C4-2B (cell line): ENCODE data around the gene CARM1.

Experiments used
- ZFX ChIP-seq: fragments of 450-650 bp; IDR thresholded peaks from 2 replicates; pipeline ENCODE4 v1.6.1; 2017
- TF ChIP-seq, protein P1 (sequence below): fragments of 450-650 bp; conservative IDR thresholded peaks from 2 replicates; pipeline ENCODE4 v1.5.1; 2017; ENCODE audit warnings: mild to moderate bottlenecking

DNA sequence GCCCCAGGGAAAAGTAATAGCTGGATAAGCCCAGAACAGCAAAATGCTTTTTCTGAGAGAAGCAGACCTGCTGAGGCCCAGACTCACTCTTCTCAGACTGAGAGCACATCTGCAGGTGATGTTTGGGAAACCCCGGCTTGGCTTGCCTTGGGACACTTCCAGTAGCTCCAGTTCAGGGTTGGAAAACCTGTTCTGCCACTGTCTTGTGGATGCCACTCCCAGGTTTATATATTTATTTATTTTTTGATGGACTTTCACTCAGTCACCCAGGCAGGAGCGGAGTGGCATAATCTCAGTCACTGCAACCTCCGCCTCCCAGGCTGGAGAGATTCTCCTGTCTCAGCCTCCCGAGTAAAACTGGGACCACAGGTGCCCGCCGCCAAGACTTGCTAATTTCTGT lies 81.5 kb downstream of the CARM1 start:
- TF ChIP-seq, protein P1, sequence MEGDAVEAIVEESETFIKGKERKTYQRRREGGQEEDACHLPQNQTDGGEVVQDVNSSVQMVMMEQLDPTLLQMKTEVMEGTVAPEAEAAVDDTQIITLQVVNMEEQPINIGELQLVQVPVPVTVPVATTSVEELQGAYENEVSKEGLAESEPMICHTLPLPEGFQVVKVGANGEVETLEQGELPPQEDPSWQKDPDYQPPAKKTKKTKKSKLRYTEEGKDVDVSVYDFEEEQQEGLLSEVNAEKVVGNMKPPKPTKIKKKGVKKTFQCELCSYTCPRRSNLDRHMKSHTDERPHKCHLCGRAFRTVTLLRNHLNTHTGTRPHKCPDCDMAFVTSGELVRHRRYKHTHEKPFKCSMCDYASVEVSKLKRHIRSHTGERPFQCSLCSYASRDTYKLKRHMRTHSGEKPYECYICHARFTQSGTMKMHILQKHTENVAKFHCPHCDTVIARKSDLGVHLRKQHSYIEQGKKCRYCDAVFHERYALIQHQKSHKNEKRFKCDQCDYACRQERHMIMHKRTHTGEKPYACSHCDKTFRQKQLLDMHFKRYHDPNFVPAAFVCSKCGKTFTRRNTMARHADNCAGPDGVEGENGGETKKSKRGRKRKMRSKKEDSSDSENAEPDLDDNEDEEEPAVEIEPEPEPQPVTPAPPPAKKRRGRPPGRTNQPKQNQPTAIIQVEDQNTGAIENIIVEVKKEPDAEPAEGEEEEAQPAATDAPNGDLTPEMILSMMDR: no peak
- TF ChIP-seq ZFX: no peak
